HL-60 (cell line): ENCODE data around the gene FAM53A.

Experiments used
- CTCF ChIP-seq: IDR thresholded peaks from one replicate; pipeline ENCODE4 v1.5.1; 2011; ENCODE audit warnings: low read length, control low read depth, inconsistent platforms; ENCODE audit not compliant: insufficient read depth
- GABPA ChIP-seq: IDR thresholded peaks from 2 replicates; pipeline ENCODE4 v1.6.1; 2012; ENCODE audit warnings: low read depth
- POLR2AphosphoS5 ChIP-seq: IDR thresholded peaks from 2 replicates; pipeline ENCODE4 v1.6.1; 2012; ENCODE audit warnings: low read depth
- REST ChIP-seq: IDR thresholded peaks from 2 replicates; pipeline ENCODE4 v1.6.1; 2012; ENCODE audit warnings: low read depth; ENCODE audit not compliant: insufficient replicate concordance

- TF ChIP-seq CTCF (no peak), POLR2AphosphoS5 (no peak), GABPA (no peak), REST (no peak)
Observed at GRCh38 chr4:1722551-1723118, 38.5 kb upstream of the FAM53A start.
